Measurements from ENCODE around the gene KCNB1. TPM values are rescaled to one million over a fixed set of nuclear protein-coding genes. Genes with fewer than 3 reads are reported as not detected.

The KCNB1 gene
- total RNA-seq, 4 donors from 2014 or later = 1.9 to 5.6 (median 2.3) TPM

- H3K4me1 ChIP-seq = peaks cover 10 to 27% (median 16%) of the 10 kb centered on the region in 4 donors
These were observed 83.9 kb downstream of the KCNB1 start for GRCh38 chr20:49398401-49399144.

GRCh38 chr20:49397525-49397924 is 84.9 kb downstream of the KCNB1 start:
- 57 to 65% methylated on average over 1 to 6 of the region's 6 CpGs for WGBS, 2 donors (ENCODE audit: low coverage in 1 of 2)
- Histone ChIP-seq H3K36me3 (no peaks in the 10 kb centered on the region), H3K27me3 (no peaks in the 10 kb centered on the region), H3K9me3 (no peaks in the 10 kb centered on the region), H3K4me3 (no peak overlapping the region), H3K27ac (peak overlapping the region; percentile 1 to 84 (median 29)), H3K4me1 (peaks cover 10 to 27% (median 16%) of the 10 kb centered on the region in 4 donors)
- no peak for DNase-seq
- in situ Hi-C loops (cut with MboI; ENCODE audit: low pct_ligation_motif_present in 1 of 4, low pct_unique_long_range_greater_than_20kb in 1 of 4, low sequenced_read_pairs in 3 of 4) = no loop called here
- intact Hi-C loops (cut with DNase I; ENCODE audit: low total_unique reads) = loop anchor here (10.0 kb wide), 1 partner anchor 47 kb away; no protein-coding TSS in a partner anchor
- TF ChIP-seq POLR2AphosphoS5 (IDR thresholded peaks at IDR 0.05) (no peak), EP300 (IDR thresholded peaks at IDR 0.05; ENCODE audit: low read depth) (no peak), POLR2A (IDR thresholded peaks at IDR 0.05) (no peak), CTCF (IDR thresholded peaks at IDR 0.05) (no peak)

More at GRCh38 chr20:49398401-49399144, 83.9 kb downstream of the KCNB1 start:
- intact Hi-C loops (cut with DNase I; ENCODE audit: low total_unique reads) = loop anchor here (10.0 kb wide), 1 partner anchor 46 kb away; no protein-coding TSS in a partner anchor
- Histone ChIP-seq H3K27ac (peak overlapping the region; percentile 77 to 84 (median 82)), H3K36me3 (no peaks in the 10 kb centered on the region), H3K9me3 (no peaks in the 10 kb centered on the region), H3K27me3 (no peaks in the 10 kb centered on the region), H3K4me3 (no peak overlapping the region)
- TF ChIP-seq POLR2AphosphoS5 (IDR thresholded peaks at IDR 0.05) (no peak), POLR2A (IDR thresholded peaks at IDR 0.05) (no peak), CTCF (IDR thresholded peaks at IDR 0.05) (no peak), EP300 (IDR thresholded peaks at IDR 0.05; ENCODE audit: low read depth) (no peak)
- WGBS, 2 donors (ENCODE audit: low coverage in 1 of 2) = 89 to 93% methylated on average over 3 to 4 of the region's 4 CpGs
- DNase-seq = no peak
- in situ Hi-C loops (cut with MboI; ENCODE audit: low pct_ligation_motif_present in 1 of 4, low pct_unique_long_range_greater_than_20kb in 1 of 4, low sequenced_read_pairs in 3 of 4) = no loop called here

- Histone ChIP-seq H3K9me3 (no peaks in the 10 kb centered on the region), H3K4me3 (no peak overlapping the region), H3K27me3 (no peaks in the 10 kb centered on the region), H3K36me3 (no peaks in the 10 kb centered on the region), H3K4me1 (peaks cover 10 to 23% (median 16%) of the 10 kb centered on the region in 4 donors), H3K27ac (peak overlapping the region; percentile 63 to 86 (median 77))
- no peak for DNase-seq
- TF ChIP-seq CTCF (IDR thresholded peaks at IDR 0.05) (peak in 3 of 5 experiments; percentile 6 to 24 (median 14)), EP300 (IDR thresholded peaks at IDR 0.05; ENCODE audit: low read depth) (no peak), POLR2AphosphoS5 (IDR thresholded peaks at IDR 0.05) (no peak), POLR2A (IDR thresholded peaks at IDR 0.05) (no peak)
- in situ Hi-C loops (cut with MboI; ENCODE audit: low pct_ligation_motif_present in 1 of 4, low pct_unique_long_range_greater_than_20kb in 1 of 4, low sequenced_read_pairs in 3 of 4) (no loop called here), intact Hi-C loops (cut with DNase I; ENCODE audit: low total_unique reads) (loop anchor here (10.0 kb wide), 1 partner anchor 49 kb away; no protein-coding TSS in a partner anchor)
- WGBS, 2 donors (ENCODE audit: low coverage in 1 of 2) = 77 to 83% methylated on average over 6 to 7 of the region's 7 CpGs
These were observed 86.2 kb downstream of the KCNB1 start for GRCh38 chr20:49396230-49396629.

GRCh38 chr20:49395659-49396058 is 86.8 kb downstream of the KCNB1 start:
- Histone ChIP-seq H3K27me3 (no peaks in the 10 kb centered on the region), H3K4me3 (no peak overlapping the region), H3K4me1 (peaks cover 7 to 20% (median 15%) of the 10 kb centered on the region in 4 donors), H3K9me3 (no peaks in the 10 kb centered on the region), H3K27ac (peak overlapping the region; percentile 63 to 86 (median 77)), H3K36me3 (no peaks in the 10 kb centered on the region)
- DNase-seq = no peak
- 77 to 80% methylated on average over 9 to 11 of the region's 11 CpGs for WGBS, 2 donors (ENCODE audit: low coverage in 1 of 2)
- in situ Hi-C loops (cut with MboI; ENCODE audit: low pct_ligation_motif_present in 1 of 4, low pct_unique_long_range_greater_than_20kb in 1 of 4, low sequenced_read_pairs in 3 of 4) = no loop called here
- TF ChIP-seq POLR2A (IDR thresholded peaks at IDR 0.05) = no peak
- no peak for TF ChIP-seq POLR2AphosphoS5 (IDR thresholded peaks at IDR 0.05)
- no peak for TF ChIP-seq CTCF (IDR thresholded peaks at IDR 0.05)
- no peak for TF ChIP-seq EP300 (IDR thresholded peaks at IDR 0.05; ENCODE audit: low read depth)
- intact Hi-C loops (cut with DNase I; ENCODE audit: low total_unique reads) = loop anchor here (10.0 kb wide), 1 partner anchor 49 kb away; no protein-coding TSS in a partner anchor

Measured in transverse colon (tissue), 4 donors.